ENCODE results near the gene GPR132. TPM values are rescaled to one million over a fixed set of nuclear protein-coding genes. Genes with fewer than 3 reads are reported as not detected.

GPR132 gene
- total and polyA plus RNA-seq, 2 donors (not counting 3 experiments of a cell fraction or from before 2014, with no cell fraction given), result not detected

DNA sequence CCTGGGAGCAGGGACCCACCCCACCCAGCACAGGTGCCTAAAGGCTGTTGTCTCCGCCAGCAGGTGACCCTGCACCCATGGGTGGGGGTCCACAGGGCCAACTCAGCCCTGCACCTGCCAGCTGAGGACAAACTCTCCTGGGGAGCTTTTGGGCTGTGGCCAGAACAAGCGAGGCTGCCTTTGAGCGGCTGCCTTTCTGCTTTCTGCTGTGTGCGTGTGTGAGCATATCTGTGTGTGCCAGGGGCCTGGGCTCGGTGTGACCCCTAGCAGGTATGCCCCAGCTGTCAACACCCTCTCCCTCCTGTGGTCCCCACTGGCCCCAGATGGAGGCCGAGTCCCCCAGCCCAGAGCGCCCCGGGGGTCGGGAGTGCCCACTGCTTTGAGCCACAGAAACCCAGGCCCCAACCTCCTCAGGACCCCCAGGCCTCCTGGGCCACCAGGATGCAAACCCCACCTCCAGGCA lies 25.9 kb upstream of the GPR132 start:
- no peaks in the 10 kb centered on the region for H4K20me1 ChIP-seq (replicated peaks; ENCODE audit: control insufficient read depth, extremely low read depth, insufficient read depth, low read length)
- no TSS peak for BruUV-seq (replicated peaks)
- no peaks in the 10 kb centered on the region for H3K9me1 ChIP-seq (replicated peaks; ENCODE audit: control insufficient read depth, extremely low read depth, insufficient read depth, low read length)
- ChIA-PET CTCF (interaction anchor here (1.0 to 2.9 kb wide), 19 partner anchors 13 to 399 kb away, joined by 3 to 58 read pairs (median 7); partner anchors contain the start of gene BTBD6), POLR2A (no interaction called here)
- no peaks in the 10 kb centered on the region for H3K79me2 ChIP-seq (ENCODE audit: control insufficient read depth, insufficient read depth, low read length)
- H3K36me3 ChIP-seq (ENCODE audit: control insufficient read depth in 2 of 2, extremely low read depth in 1 of 2, insufficient read depth in 2 of 2, low read length in 2 of 2), result no peaks in the 10 kb centered on the region
- TF ChIP-seq GATA2 (IDR thresholded peaks at IDR 0.05; ENCODE audit: insufficient read depth, insufficient read length, low read depth, low read length) (no peak), FOS (IDR thresholded peaks at IDR 0.05; ENCODE audit: borderline replicate concordance, insufficient read depth, low read length) (no peak), POLR2A (IDR thresholded peaks at IDR 0.05; ENCODE audit: low read depth, low read length) (no peak), POLR2AphosphoS5 (IDR thresholded peaks at IDR 0.05; ENCODE audit: insufficient read depth, low read depth, low read length) (no peak), EZH2 (IDR thresholded peaks at IDR 0.05; ENCODE audit: borderline replicate concordance, low read depth, low read length, severe bottlenecking) (no peak), JUN (IDR thresholded peaks at IDR 0.05; ENCODE audit: borderline replicate concordance, insufficient read depth, insufficient read length, low read depth) (no peak), CTCF (IDR thresholded peaks at IDR 0.05; ENCODE audit: extremely low read depth in 1 of 2, insufficient read depth in 1 of 2, low read depth in 1 of 2, low read length in 2 of 2) (no peak), MYC (IDR thresholded peaks at IDR 0.05; ENCODE audit: low read depth, low read length) (no peak)
- TF ChIP-seq, protein P1, sequence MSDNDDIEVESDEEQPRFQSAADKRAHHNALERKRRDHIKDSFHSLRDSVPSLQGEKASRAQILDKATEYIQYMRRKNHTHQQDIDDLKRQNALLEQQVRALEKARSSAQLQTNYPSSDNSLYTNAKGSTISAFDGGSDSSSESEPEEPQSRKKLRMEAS (IDR thresholded peaks at IDR 0.05; ENCODE audit: insufficient read depth, insufficient read length), result no peak
- peaks cover 30% of the 10 kb centered on the region for H3K4me1 ChIP-seq (ENCODE audit: control insufficient read depth, extremely low read depth, insufficient read depth, low read length)
- H3K4me2 ChIP-seq (ENCODE audit: insufficient read depth, low read length), result no peak overlapping the region
- no peaks in the 10 kb centered on the region for H3K9me3 ChIP-seq (replicated peaks; ENCODE audit: control insufficient read depth, insufficient read depth, low read length)
- no peak overlapping the region for H3K27ac ChIP-seq (ENCODE audit: insufficient read depth, low read depth, low read length)
- intact Hi-C loops (cut with micrococcal nuclease), result loop anchor here (2.0 kb wide), 3 partner anchors 106 to 400 kb away; partner anchors contain the start of gene TEDC1
- dilution Hi-C loops (cut with MboI; ENCODE audit: extremely low pct_ligation_motif_present, low sequenced_read_pairs), result no loop called here
- FAIRE-seq (no peak), DNase-seq (ENCODE audit: low read depth, low spot score) (no peak)
- no peaks in the 10 kb centered on the region for H3K27me3 ChIP-seq (ENCODE audit: control insufficient read depth in 2 of 2, insufficient read depth in 2 of 2, low read length in 2 of 2)
- H3K9ac ChIP-seq (replicated peaks; ENCODE audit: extremely low read depth, insufficient read depth, low read length), result no peak overlapping the region
- H3K4me3 ChIP-seq (replicated peaks in 1 of 3; ENCODE audit: insufficient read depth in 1 of 3, low read depth in 1 of 3, low read length in 3 of 3), result no peak overlapping the region
- no peak overlapping the region for H2AFZ ChIP-seq (ENCODE audit: low read depth, low read length)
